Measurements from ENCODE around the gene SHISA7.

Gene SHISA7

DNA sequence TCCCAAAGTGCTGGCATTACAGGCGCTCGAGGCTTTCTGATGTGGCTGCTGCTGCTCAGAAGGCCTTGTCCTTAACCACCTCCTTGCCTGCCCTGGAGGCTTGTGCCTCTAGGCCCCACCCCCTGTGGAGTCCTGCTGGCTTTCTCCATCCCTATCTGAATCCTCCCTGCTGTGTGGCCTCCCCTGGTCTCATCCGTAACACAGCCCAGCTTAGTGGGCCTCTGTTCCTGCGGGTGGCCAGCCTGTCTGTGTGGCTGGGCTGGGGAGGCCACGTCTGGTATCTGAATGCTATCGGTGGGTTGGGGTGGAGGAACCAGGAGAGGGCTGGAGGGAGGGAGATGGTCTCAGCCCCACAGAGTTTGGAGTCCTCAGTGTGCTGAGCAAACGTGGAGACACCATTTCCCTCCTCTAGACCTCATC is 52.6 kb downstream of the SHISA7 start:
- CTCF ChIA-PET, result interaction anchor here (0.9 to 5.3 kb wide), 4 partner anchors 8 to 51 kb away, joined by 3 to 25 read pairs (median 14); partner anchors contain the start of gene KMT5C
- peaks cover 11 to 52% (median 48%) of the 10 kb centered on the region in 4 experiments for H3K36me3 ChIP-seq (ENCODE audit: control insufficient read depth in 4 of 4, insufficient read depth in 4 of 4, low read length in 3 of 4)

DNA sequence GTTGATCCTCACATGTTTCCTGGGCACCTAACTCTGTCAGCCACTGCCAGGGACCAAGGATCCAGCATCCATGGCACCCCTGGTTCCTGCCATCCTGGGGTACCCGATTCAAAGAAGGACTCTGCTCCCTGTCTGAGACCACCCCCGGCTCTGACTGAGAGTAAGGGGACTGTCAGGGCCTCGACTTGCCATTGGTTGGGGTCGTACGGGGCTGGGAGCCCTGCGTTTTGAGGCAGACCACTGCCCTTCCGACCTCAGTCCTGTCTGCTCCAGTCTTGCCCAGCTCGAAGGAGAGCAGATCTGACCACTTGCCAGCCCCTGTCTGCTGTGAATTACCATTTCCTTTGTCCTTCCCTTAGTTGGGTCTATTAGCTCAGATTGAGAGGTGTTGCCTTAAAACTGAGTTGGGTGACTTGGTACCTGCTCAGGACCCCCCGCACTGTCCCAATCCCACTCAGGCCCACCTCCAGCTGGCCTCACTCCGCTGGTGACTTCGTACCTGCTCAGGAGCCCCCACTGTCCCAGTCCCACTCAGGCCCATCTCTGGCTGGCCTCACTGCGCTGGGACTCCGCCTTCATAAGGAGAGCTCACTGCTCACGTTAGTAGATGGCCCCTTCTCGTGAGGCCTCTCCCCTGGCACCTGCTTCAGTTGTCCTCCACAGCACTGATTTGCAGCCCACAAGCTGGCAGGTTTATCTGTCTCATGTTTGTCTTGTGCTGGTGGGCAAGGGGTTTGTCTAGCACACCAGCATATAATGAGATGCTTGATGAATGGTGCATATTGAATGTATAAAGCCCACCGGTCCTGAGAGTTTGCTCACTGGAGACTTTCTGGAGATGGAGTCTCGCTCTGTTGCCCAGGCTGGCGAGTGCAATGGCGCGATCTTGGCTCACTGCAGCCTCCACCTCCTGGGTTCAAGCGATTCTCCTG is 53.4 kb downstream of the SHISA7 start:
- no peaks in the 10 kb centered on the region for H3K27me3 ChIP-seq (replicated peaks in 2 of 5; ENCODE audit: control insufficient read depth in 4 of 5, insufficient read depth in 5 of 5, low read length in 4 of 5)
- H3K4me1 ChIP-seq (ENCODE audit: control extremely low read depth in 1 of 4, control insufficient read depth in 4 of 4, insufficient read depth in 4 of 4, low read length in 3 of 4), result peaks cover 0 to 47% (median 37%) of the 10 kb centered on the region in 4 experiments
- peaks cover 11 to 52% (median 48%) of the 10 kb centered on the region in 4 experiments for H3K36me3 ChIP-seq (ENCODE audit: control insufficient read depth in 4 of 4, insufficient read depth in 4 of 4, low read length in 3 of 4)
- ChIA-PET CTCF (interaction anchor here (0.9 to 5.3 kb wide), 6 partner anchors 9 to 143 kb away, joined by 3 to 25 read pairs (median 6); partner anchors contain the start of gene KMT5C), POLR2A (interaction anchor here (0.9 to 3.1 kb wide), 3 partner anchors 9 to 18 kb away, joined by 3 to 14 read pairs (median 4); partner anchors contain the start of gene UBE2S)
- 95% methylated on average over 19 of the region's 21 CpGs for WGBS (ENCODE audit: insufficient coverage)
- no peak for DNase-seq
- no peak overlapping the region for H3K4me3 ChIP-seq (ENCODE audit: control insufficient read depth in 1 of 7, extremely low read depth in 1 of 7, insufficient read depth in 4 of 7, low read depth in 2 of 7, low read length in 6 of 7)
- peak overlapping the region in 1 of 2 experiments; percentile 22 for H3K27ac ChIP-seq (ENCODE audit: insufficient read depth in 1 of 2, low read depth in 1 of 2, low read length in 2 of 2, poor library complexity in 1 of 2, severe bottlenecking in 2 of 2)
- H3K9me3 ChIP-seq (ENCODE audit: control extremely low read depth in 1 of 5, control insufficient read depth in 4 of 5, insufficient read depth in 2 of 5, low read depth in 1 of 5, low read length in 4 of 5), result no peaks in the 10 kb centered on the region

More for the DNA sequence above, 52.6 kb downstream of the SHISA7 start:
- H3K9me3 ChIP-seq (ENCODE audit: control extremely low read depth in 1 of 5, control insufficient read depth in 4 of 5, insufficient read depth in 2 of 5, low read depth in 1 of 5, low read length in 4 of 5), result no peaks in the 10 kb centered on the region
- 87% methylated on average over 4 of the region's 7 CpGs for WGBS (ENCODE audit: insufficient coverage)
- no peaks in the 10 kb centered on the region for H3K27me3 ChIP-seq (replicated peaks in 2 of 5; ENCODE audit: control insufficient read depth in 4 of 5, insufficient read depth in 5 of 5, low read length in 4 of 5)
- H3K4me1 ChIP-seq (ENCODE audit: control extremely low read depth in 1 of 4, control insufficient read depth in 4 of 4, insufficient read depth in 4 of 4, low read length in 3 of 4), result peaks cover 0 to 42% (median 31%) of the 10 kb centered on the region in 4 experiments
- POLR2A ChIA-PET, result interaction anchor here (2.1 to 3.1 kb wide), 2 partner anchors 9 to 17 kb away, joined by 4 to 14 read pairs; partner anchors contain the start of gene UBE2S
- H3K27ac ChIP-seq (ENCODE audit: insufficient read depth in 1 of 2, low read depth in 1 of 2, low read length in 2 of 2, poor library complexity in 1 of 2, severe bottlenecking in 2 of 2), result no peak overlapping the region
- no peak for DNase-seq
- no peak overlapping the region for H3K4me3 ChIP-seq (ENCODE audit: control insufficient read depth in 1 of 7, extremely low read depth in 1 of 7, insufficient read depth in 4 of 7, low read depth in 2 of 7, low read length in 6 of 7)

DNA sequence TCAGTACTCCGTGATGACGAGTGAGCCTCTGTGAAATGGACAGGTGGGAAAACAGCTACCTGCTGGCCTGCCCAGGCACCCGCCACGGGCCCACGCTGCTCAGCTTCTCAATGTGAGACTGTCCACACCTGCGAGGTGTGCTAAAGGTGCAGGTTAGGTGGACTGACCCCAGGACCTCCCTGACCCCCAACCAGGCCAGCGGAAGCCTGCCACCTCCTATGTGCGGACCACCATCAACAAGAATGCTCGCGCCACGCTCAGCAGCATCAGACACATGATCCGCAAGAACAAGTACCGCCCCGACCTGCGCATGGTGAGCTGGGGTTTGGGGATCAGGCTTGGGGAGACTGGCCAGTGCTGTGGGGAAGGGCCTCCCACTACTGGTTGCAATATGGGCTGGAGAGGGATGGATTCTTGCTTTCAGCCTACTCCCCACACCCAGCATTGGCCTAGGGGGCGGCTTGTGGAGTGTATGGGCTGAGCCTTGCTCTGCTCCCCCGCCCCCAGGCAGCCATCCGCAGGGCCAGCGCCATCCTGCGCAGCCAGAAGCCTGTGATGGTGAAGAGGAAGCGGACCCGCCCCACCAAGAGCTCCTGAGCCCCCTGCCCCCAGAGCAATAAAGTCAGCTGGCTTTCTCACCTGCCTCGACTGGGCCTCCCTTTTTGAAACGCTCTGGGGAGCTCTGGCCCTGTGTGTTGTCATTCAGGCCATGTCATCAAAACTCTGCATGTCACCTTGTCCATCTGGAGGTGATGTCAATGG is 55.2 kb downstream of the SHISA7 start:
- H3K27me3 ChIP-seq (replicated peaks in 2 of 5; ENCODE audit: control insufficient read depth in 4 of 5, insufficient read depth in 5 of 5, low read length in 4 of 5), result no peaks in the 10 kb centered on the region
- 89% methylated on average over 19 of the region's 24 CpGs for WGBS (ENCODE audit: insufficient coverage)
- peaks cover 11 to 52% (median 48%) of the 10 kb centered on the region in 4 experiments for H3K36me3 ChIP-seq (ENCODE audit: control insufficient read depth in 4 of 4, insufficient read depth in 4 of 4, low read length in 3 of 4)
- H3K4me3 ChIP-seq (ENCODE audit: control insufficient read depth in 1 of 7, extremely low read depth in 1 of 7, insufficient read depth in 4 of 7, low read depth in 2 of 7, low read length in 6 of 7), result peak overlapping the region in 5 of 7 experiments; percentile 84 to 99 (median 99)
- ChIA-PET POLR2A (interaction anchor here (0.6 to 2.2 kb wide), 5 partner anchors 10 to 87 kb away, joined by 3 to 14 read pairs (median 3); partner anchors contain the start of gene UBE2S), CTCF (interaction anchor here (1.0 to 5.3 kb wide), 5 partner anchors 11 to 142 kb away, joined by 3 to 25 read pairs (median 6); no protein-coding TSS in a partner anchor)
- H3K4me1 ChIP-seq (ENCODE audit: control extremely low read depth in 1 of 4, control insufficient read depth in 4 of 4, insufficient read depth in 4 of 4, low read length in 3 of 4), result peaks cover 0 to 59% (median 49%) of the 10 kb centered on the region in 4 experiments
- H3K9me3 ChIP-seq (ENCODE audit: control extremely low read depth in 1 of 5, control insufficient read depth in 4 of 5, insufficient read depth in 2 of 5, low read depth in 1 of 5, low read length in 4 of 5), result no peaks in the 10 kb centered on the region
- DNase-seq, result no peak
- H3K27ac ChIP-seq (ENCODE audit: insufficient read depth in 1 of 2, low read depth in 1 of 2, low read length in 2 of 2, poor library complexity in 1 of 2, severe bottlenecking in 2 of 2), result peak overlapping the region; percentile 80 to 95

DNA sequence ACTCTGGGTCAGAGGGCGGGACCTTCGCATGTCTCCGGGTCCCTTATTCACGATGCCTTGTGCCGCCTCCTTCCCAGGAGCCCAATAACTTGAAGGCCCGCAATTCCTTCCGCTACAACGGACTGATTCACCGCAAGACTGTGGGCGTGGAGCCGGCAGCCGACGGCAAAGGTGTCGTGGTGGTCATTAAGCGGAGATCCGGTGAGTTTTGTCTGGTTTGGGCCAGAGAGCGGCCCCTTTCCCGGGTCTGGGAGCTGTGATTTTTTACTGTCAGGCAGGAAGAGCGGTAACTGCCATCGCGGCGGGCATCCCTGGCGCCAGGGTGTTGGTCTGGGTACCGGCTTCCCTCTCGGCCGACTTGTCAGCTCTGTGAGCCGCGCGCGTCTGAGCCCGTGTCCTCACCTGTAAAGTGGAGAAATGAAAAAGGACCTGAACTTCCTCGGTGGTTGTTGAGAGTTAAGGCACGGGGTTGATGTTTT is 56.6 kb downstream of the SHISA7 start:
- whole genome bisulfite sequencing (ENCODE audit: insufficient coverage), result 3% methylated on average over 33 of the region's 33 CpGs
- DNase-seq, result no peak
- Histone ChIP-seq H3K27ac (ENCODE audit: insufficient read depth in 1 of 2, low read depth in 1 of 2, low read length in 2 of 2, poor library complexity in 1 of 2, severe bottlenecking in 2 of 2) (peak overlapping the region; percentile 80 to 95), H3K9me3 (ENCODE audit: control extremely low read depth in 1 of 5, control insufficient read depth in 4 of 5, insufficient read depth in 2 of 5, low read depth in 1 of 5, low read length in 4 of 5) (no peaks in the 10 kb centered on the region), H3K36me3 (ENCODE audit: control insufficient read depth in 4 of 4, insufficient read depth in 4 of 4, low read length in 3 of 4) (peaks cover 11 to 52% (median 43%) of the 10 kb centered on the region in 4 experiments), H3K4me1 (ENCODE audit: control extremely low read depth in 1 of 4, control insufficient read depth in 4 of 4, insufficient read depth in 4 of 4, low read length in 3 of 4) (peaks cover 0 to 64% (median 54%) of the 10 kb centered on the region in 4 experiments), H3K4me3 (ENCODE audit: control insufficient read depth in 1 of 7, extremely low read depth in 1 of 7, insufficient read depth in 4 of 7, low read depth in 2 of 7, low read length in 6 of 7) (peak overlapping the region; percentile 84 to 99 (median 99)), H3K27me3 (replicated peaks in 2 of 5; ENCODE audit: control insufficient read depth in 4 of 5, insufficient read depth in 5 of 5, low read length in 4 of 5) (no peaks in the 10 kb centered on the region)
- ChIA-PET CTCF (interaction anchor here (1.2 to 4.8 kb wide), 2 partner anchors 12 to 94 kb away, joined by 3 to 25 read pairs; no protein-coding TSS in a partner anchor), POLR2A (interaction anchor here (0.6 to 2.2 kb wide), 5 partner anchors 11 to 48 kb away, joined by 3 to 14 read pairs (median 5); partner anchors contain the start of genes KMT5C and UBE2S)

DNA sequence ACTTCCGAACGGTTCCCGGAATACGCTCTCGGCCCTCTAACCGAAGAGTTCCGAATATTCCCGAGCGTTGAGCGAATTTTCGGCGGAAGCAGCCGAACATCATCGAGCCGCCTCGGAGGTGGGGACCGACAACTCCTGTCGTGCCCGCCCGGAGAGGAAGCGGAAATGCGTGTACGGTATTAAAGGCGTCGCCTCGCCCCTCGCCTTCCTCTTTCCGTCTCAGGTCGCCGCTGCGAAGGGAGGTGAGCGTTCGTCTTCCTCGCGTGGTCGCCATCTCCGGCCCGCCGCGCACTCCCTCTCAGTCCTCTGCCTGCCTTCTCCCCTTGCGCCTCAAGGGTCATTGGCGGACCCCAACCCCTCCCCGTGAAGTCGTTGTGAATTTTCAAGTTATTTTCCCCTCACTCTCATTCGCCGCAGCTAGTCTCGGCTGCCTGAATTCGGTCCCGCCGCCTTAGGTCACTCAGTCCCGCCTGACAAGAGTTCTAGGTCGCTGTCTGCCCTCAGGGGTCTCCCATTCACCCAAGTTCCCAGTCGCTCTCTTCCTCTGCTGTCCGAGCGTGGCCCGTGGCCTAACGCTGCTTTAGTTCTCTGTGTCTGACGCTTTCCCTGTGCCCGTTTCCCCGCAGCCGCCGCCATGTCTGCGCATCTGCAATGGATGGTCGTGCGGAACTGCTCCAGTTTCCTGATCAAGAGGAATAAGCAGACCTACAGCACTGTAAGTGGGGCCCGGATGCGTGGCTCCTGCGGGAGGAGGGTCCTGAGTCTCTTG is 57.2 kb downstream of the SHISA7 start, which contains the start of gene RPL28:
Gene RPL28, plus strand, starts transcription at position 209 of the 769 bp plus-strand sequence. Its CDS starts 426 bp downstream, at position 635.
- Histone ChIP-seq H3K27me3 (replicated peaks in 2 of 5; ENCODE audit: control insufficient read depth in 4 of 5, insufficient read depth in 5 of 5, low read length in 4 of 5) (no peaks in the 10 kb centered on the region), H3K36me3 (ENCODE audit: control insufficient read depth in 4 of 4, insufficient read depth in 4 of 4, low read length in 3 of 4) (peaks cover 8 to 46% (median 37%) of the 10 kb centered on the region in 4 experiments), H3K4me3 (ENCODE audit: control insufficient read depth in 1 of 7, extremely low read depth in 1 of 7, insufficient read depth in 4 of 7, low read depth in 2 of 7, low read length in 6 of 7) (peak within 1 kb of the TSS; percentile 84 to 99 (median 99)), H3K4me1 (ENCODE audit: control extremely low read depth in 1 of 4, control insufficient read depth in 4 of 4, insufficient read depth in 4 of 4, low read length in 3 of 4) (peaks cover 0 to 62% (median 54%) of the 10 kb centered on the region in 4 experiments), H3K27ac (ENCODE audit: insufficient read depth in 1 of 2, low read depth in 1 of 2, low read length in 2 of 2, poor library complexity in 1 of 2, severe bottlenecking in 2 of 2) (peak within 1 kb of the TSS; percentile 80 to 95), H3K9me3 (ENCODE audit: control extremely low read depth in 1 of 5, control insufficient read depth in 4 of 5, insufficient read depth in 2 of 5, low read depth in 1 of 5, low read length in 4 of 5) (no peaks in the 10 kb centered on the region)
- ChIA-PET CTCF (interaction anchor here (1.2 to 4.8 kb wide), 2 partner anchors 13 to 94 kb away, joined by 3 to 25 read pairs; no protein-coding TSS in a partner anchor), POLR2A (interaction anchor here (0.6 to 2.2 kb wide), 5 partner anchors 17 to 466 kb away, joined by 3 to 14 read pairs (median 5); partner anchors contain the start of genes KMT5C and UBE2S)
- DNase-seq, result peak; percentile 98 to 99 (median 99)
- WGBS (ENCODE audit: insufficient coverage), result under 1% methylated on average over 68 of the region's 68 CpGs
